CD1c-positive myeloid dendritic cell (primary cell): ENCODE measurements around the gene ZNF654.
"Not testable (repeated sequence)": the region's sequence is repeated elsewhere in the genome, so short reads cannot be mapped to it uniquely, and the experiment has no call there.

ENCODE experiments used
- DNase-seq: peaks from one replicate; pipeline ENCODE4 v3.0.0-alpha.2; 2016; ENCODE audit errors: extremely low spot score

The ZNF654 gene

DNA sequence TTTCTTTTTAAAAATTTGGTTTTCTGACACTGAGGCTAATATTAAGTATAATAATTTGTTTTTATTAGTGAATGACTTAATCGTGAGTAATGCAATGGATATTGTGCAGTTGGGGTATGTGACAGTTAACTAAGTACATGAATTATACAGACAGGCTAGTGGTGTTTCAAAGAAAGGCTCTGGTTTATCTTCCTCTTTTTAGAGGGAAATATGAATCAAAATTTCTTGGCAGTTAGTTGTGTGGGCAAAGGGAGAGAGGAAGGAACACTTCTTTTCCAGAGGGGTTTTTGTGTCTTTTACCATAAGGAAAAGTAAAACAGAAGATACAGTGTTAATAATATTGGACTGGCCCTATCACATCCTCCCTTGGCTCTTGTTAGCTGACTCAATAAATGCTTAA is 2.7 kb downstream of the ZNF654 start:
- peak; percentile 73 for DNase-seq

DNA sequence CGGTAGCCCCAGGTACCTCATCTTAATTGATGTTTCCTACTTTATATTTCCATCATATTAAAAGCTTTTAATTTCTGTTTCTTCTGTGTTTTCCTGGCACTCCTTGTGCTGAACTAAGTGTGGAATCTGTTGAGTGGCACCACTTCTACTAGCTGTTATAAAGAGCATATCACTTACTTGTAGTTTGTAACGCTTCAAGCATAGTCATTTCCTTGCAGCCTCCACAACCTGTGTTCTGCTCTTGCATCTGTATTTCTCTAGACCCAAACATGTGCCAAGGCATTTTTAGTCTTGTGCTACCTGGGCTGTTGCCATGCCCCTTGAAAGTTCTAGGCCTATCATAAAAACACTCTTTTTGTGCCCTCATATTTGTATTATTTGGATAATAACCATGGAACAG is 16.0 kb downstream of the ZNF654 start:
- no peak for DNase-seq

DNA sequence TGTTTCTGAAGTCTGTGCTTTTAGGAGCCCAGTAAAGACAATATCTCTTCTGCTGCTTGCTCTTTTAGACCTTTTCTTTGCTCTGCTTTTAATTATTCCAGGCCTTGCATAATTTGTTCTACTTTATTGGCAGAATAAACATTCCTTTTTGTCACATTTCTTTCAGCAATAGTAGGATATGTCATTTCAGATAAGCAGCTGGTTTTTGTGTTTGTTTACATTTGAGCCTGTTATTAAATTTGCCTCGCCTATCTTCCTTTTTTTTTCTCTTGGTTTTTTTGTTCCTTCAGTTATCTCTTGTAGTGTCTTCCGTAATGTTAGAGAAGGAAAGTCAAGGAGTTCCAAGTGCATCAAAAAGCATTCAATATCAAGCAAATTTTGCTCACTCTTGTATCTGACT is 16.4 kb downstream of the ZNF654 start:
- DNase-seq, result no peak

DNA sequence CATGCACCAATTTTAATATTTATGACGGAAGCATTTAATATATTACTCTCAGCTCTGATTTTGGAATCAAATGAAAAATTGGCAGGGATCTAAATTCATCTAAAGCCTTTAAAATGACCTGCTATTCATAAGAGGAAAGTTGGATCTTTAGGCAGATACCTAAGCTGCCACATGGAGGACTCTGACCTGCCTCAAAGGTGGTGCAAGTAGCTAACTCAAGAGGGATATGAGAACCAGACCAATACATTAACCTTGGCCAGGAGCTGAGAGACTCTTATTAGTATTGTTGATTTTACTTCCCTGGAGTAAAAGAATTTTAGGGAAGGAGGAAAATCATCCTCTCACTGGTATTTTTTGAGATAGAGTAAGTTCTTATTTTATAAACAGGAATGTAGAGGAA is 17.7 kb downstream of the ZNF654 start:
- no peak for DNase-seq

DNA sequence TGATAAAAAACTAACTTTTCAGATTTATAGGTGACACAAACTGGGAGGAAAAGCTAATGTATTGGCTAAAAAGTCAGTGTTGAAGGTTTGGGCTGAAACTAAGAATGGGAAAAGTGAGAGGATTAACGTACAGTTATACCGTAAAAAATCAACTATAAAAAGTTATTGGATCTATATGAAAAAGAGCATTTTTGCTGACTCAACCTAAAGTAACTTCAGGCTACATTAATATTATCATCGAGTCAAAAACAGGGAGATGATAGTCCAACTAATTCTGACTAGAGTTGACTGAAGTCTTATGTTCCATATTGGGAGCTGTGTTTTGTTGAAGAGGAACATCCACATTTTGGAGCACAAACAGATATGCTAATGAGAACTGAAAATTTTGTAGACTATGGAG is 19.9 kb downstream of the ZNF654 start:
- DNase-seq, result no peak

DNA sequence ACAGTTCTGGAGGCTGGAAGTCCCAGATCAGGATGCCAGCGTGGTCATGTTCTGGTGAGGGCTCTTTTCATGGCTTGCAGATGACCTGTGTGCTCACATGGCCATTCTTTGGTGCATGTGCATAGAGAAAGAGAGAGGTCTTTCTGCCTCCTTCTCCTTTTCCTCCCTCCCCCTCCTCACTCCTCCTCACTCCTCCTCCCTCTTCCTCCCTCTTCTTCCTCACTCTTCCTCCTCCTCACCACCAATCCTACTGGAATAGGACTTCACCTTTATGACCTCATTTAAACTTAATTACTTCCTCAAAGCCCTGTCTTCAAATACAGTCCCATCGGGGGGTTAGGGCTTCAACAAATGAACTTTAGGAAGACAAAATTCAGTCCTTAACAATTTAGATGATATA is 23.8 kb downstream of the ZNF654 start:
- no peak for DNase-seq

DNA sequence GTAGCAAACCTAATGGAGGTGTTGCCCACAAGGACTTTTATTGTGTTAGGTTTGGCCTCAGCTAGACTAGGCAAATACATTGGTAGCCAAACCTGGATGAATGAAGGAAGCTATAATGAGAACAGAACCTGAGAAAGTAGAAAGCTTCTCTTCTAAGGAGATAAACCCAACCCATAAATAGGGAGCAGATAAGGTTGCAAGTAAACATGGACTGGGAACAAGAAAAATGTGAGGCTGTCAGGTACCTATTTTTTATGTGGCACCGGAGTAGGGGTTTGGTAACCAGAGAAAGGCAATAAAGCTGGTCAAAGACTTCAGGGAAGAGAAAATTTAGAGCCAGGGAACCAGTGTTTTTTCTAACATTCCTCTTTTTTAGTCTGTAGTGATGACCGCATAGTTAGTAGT is 25.0 kb downstream of the ZNF654 start:
- no peak for DNase-seq

DNA sequence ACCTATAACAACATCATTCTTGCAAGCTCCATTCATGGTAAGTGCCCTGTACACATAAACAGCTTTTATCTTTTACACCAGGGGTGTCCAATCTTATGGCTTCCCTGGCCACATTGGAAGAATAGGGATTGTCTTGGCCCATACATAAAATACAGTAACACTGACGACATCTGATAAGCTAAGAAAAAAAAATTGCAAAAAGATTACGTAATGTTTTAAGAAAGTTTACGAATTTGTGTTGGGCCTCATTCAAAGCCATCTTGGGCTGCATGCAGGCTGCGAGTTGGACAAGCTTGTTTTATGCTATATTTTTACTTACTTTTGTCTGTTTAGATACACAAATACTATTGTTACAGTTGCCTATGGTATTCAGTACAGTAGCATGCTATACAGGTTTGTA is 31.6 kb downstream of the ZNF654 start:
- DNase-seq, result no peak

DNA sequence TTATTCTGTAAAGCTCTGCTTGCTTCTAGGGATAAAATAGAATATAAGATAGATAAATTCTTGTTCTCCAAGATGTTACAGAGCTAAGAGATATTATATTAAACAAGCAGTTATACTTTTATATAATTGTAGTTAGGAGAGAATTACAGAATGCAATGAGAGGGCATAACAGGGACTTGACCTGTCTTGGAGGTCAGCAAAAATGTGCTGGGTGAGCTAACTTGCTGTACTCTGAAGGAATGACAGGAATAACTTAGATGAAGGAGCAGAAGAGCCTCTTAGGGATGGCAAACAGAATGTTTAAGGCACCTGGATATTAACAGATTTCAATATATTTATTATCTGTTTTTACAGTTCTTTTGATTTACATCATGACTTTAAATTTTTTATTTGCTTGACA is 33.2 kb downstream of the ZNF654 start:
- no peak for DNase-seq

DNA sequence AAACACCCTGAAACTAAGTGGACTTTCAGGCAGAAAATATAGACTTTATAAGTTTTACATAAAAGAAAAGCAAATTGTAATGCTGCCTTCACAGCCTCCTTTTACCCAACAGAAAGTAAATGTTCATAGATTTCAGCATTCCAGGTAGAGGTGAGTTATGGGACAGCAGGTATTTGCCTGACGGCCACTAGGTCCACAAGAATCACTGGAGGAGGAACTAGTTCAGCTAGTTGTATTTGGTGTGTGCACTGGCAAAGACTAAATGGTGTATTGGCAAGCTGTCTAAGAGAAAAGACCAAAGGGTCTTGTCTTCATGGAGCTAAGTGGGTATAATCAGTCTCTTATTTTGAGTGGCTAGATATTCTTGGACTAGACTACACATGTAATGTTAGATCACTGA is 34.2 kb downstream of the ZNF654 start:
- DNase-seq, result no peak

DNA sequence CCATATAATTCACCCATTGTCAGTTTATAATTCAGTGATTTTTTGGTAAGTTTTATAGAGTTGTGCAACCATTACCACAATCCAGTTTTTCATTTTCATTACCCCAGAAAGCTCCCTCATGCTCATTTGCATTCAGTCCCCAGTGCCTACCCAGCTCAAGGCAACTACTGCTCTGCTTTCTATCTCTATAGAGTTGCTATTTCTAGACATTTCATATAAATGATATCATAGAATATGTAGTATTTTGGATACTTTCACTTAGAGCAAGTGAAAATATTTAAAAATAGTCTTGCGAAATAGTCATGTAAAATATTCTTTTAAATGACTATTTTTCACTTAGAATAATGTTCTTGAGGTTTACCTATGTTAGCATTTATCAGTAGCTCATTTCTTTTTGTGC is 42.1 kb downstream of the ZNF654 start:
- DNase-seq, result no peak

DNA sequence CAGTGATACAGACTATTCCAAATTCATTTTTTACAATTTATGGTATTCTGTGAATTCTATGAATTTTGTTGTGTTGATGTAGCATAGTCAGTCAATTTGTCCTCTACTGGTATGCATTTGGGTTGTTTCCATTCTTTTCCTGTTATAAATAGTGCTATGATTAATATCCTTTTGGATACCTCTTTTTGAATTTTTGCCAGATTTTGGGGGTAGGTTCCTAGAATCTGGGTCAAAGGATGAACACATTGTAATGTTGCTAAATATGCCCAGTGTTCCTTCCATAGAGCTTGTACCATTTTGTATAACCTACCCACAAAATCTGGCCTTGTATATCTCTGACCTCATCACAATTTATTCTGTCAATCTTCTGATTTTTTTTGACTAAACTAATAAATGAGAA is 46.3 kb downstream of the ZNF654 start:
- DNase-seq, result no peak

DNA sequence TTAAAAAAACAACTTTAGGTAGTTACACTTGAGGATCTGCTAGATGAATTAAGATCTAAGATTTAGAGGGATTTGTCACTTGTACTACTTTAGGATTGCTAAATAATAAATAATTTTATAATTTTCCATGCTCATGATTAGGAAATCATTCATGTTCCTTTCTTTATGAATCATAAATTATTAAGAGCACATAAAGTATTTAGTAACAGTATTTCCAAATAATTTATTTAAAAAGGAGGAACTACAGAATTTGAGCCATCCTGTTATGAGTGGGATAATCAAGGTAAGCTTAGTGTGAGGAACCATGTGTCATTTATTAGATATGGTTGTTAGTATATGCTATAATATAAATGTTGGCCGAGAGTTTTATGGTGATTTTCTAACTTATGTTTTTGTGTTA is 53.2 kb downstream of the ZNF654 start:
- DNase-seq, result peak; percentile 52

DNA sequence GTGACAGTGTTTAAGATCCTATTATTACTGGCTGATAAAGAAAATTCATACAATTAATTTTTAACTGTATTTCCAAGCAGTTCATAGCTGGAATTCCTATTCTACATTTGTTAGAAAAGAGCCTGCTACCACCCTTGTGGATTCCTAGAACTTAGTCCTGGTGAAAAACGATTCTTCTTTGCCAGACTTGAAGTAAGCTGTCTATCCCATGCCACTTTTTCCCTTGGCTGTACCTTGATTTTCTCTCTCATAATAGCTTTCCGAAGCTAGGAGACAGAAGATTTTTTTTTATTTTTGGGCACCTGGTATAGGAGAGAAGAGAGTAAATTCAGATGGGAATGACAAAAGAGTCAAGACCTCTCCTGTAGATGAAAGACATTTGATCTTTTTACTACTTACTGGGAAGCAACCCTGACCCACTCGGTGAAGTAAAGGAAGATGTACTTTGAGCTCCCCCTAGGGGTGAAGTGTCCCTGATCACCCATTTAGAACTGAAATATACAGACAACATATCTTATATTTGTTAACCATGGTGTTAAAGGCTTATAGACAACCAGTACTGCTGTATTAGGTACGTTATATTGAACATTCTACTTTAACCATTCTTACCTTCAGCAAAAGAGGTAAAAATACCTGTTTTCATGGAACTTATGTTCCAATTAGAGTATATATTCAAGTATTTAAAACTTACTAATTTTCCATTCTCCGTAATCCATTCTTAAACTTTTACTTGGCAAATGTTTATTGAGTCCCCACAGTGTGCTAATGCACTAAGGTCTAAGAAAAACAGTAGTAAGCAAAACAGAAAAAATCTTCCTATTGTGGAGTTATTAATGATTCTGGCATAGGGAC is 54.5 kb downstream of the ZNF654 start:
- DNase-seq, result peak; percentile 75

DNA sequence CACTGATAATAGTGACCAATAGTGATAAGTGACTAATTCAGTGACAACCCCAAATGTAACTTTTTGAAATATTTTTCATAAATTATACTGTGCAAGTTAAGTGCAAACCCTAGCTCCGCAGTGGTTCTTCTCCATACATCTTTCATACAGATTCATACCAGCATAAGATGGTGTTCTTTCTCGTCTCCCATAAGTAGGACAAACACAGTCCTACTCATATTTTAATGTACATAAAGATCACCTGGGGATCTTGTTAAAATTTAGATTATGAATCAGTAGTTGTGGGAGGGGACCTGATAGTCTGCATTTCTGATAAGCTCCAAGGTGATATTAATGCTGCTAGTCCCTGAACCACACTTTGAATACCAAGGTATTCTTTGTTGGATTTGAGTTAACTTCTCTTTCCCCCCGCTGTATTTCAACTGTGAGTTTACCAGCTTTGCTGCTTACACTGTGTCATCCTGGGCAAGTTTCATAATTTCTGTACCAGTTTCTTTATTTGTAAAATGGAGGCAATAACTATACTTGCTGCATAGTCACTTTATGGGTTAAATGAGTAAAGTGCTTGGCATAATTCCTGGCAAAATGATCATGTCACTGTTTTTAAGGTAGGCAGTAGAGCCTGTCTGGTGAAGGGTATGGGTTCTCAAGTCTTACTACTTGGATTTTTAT is 56.0 kb downstream of the ZNF654 start:
- no peak for DNase-seq

DNA sequence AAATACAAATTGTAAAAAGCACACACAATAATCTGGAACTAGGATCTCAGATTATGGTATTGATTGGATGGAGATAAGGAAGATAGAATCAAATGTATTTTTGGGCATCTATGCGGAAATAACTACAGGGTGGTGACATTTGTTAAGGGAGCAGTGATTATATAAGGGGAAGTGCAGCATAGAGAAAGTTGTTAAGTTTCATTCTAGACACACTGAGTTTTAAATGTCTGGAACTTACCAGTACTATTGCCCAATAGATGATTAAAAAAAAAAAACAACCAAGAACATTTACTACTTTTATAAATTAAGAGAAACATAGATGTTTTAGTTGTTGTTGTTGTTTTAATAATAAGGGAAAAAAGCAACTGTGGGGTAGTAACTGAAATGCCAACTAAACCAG is 58.6 kb downstream of the ZNF654 start:
- no peak for DNase-seq

DNA sequence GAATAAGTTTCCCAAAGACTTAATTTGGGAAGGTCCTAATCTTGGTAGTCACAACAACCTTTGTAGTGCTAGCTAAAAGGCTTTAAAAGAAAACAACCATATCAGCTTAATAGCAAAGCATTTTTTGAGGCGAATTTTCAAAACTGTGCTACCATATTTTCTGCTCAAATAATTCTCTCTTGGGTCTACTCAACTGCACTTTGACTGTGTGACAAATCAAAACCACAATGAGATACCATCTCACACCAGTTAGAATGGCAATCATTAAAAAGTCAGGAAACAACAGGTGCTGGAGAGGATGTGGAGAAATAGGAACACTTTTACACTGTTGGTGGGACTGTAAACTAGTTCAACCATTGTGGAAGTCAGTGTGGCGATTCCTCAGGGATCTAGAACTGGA is 59.5 kb downstream of the ZNF654 start:
- not testable (repeated sequence) for DNase-seq

DNA sequence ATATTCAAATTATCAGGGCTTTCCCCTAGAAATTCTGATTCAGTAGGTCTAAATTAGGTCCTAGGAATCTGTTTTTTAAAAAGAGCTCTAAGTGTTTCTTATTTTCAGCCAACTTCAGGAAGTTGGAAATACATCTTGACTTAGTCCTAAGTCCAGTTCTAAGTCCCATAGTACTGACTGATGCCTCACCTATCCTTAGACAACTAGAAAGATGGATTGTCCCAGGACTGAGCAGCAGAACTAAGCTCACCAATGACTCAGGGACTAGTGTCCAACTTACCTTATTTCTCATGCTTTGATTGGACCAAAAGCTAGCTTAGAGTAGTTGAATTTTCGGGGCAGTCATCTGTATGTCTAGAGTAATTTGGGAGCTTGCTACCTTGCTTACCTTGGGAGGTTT is 64.5 kb downstream of the ZNF654 start:
- DNase-seq, result no peak

DNA sequence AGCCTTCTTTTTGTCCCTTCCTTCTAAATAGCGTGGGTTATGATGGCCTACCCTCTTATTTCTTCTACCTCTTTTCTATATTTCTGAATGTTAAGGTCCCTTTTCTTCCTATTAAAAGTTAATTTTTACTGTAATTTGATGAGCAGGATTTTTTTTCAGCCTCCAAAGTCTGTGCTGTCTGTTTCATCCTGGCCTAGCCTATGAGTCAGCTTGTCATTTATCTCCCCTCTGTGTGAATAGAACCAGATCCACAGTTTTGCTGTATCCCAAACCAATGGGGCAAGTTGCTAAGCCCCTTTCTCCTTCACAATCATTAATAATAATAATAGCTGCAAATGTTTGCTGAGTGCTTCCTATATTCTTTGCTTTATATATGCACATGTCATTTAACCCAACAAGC is 72.6 kb downstream of the ZNF654 start:
- DNase-seq, result no peak

DNA sequence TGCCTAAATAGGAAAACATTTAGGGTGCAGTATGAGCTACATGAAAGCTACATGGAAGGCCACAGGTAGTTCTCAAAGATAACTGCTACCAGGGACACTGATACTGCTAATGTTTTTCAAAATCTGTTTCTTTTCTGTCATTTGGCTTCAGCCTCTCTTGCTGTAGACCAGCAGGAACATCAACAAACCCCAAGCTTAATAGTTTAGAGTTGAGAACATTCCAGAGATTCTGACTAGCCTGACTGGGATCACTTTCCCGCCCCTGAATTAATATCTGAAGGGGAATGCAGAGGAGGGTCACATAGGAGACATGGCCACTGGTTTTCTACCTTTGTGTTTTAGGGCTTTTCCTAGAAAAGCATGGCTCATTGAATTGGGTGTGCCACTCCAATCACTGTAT is 73.8 kb downstream of the ZNF654 start:
- no peak for DNase-seq

DNA sequence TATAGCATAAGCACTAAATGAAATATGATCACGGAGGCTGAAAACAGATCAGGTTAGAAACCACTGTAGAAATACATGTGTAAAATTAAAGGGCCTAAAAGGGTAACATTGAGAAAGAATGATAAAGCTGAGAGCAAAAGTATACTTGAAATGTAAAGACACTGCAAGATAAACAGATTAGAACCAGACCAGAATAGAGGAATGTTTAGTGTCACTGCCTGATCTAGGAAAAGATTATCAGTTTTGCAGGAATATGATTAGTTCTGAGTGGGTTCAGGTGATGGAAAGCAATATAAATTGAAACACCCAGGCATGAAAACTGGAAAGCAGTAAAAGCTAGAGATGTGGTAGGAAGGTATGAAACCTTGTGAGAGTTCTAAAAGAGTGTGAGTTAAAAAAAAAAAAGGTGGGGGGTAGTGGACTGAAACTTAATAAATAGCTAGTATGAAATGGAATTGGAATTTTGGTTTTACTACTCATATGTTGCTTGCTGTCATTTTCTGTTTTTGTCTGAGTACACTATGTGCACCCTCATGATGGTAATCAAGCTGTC is 74.7 kb downstream of the ZNF654 start:
- DNase-seq, result no peak

DNA sequence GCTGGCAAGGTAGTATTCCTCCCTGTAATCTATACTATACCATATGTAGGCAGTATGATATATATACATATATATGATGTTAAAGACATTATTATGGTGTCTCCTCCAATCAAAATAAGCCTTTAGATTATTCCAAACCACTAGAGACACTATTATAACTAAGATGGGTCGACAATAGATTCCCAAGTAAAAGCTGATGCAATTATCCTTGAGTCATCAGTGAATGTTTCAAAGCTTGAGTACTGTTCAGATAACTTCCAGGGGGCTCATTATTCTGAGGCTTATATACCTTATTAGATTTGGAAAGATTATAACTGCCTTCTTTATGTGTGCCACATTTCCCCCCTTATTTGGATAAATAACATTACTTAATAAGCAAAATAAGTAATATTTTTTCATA is 78.8 kb downstream of the ZNF654 start:
- no peak for DNase-seq

DNA sequence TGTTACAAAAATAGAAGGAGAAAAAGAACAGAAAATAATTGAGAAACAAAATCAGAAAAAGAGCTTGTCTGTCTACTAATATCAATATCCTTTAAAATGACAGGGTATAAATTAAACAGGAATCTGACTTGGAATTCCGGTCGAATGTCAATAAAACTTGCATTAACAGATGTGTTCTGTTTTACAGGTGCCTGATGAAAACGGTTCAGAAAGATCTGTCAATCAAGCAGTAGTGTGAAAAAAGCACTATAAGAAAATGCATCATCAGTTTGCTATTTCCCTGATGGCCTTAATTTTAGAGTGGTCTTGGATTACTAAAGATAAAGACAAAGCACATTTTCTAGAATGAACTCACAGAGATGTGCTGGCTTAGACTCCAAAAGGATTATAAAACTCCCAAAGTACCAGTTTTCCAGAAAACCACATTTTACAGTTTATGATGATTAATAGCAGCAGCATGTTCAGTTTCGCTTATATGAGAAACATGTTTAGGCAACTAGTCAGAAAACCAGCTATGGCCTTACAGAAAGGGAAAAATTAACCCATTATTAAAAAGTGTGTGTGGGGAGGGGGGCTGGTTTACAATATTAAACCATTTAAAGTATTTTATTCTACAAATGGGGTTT is 82.5 kb downstream of the ZNF654 start:
- no peak for DNase-seq
